HG03025 (cell line): Measurements from ENCODE around the gene LGR6.
"Not testable (repeated sequence)": the region's sequence is repeated elsewhere in the genome, so short reads cannot be mapped to it uniquely, and the experiment has no call there.

Experiments used
- ATAC-seq: cut with Tn5 transposase; IDR thresholded peaks from one replicate; pipeline ENCODE4 v1.9.1; 2021; ENCODE audit warnings: mild to moderate bottlenecking, moderate library complexity; ENCODE audit not compliant: unreplicated experiment, low FRiP score

The LGR6 gene

DNA sequence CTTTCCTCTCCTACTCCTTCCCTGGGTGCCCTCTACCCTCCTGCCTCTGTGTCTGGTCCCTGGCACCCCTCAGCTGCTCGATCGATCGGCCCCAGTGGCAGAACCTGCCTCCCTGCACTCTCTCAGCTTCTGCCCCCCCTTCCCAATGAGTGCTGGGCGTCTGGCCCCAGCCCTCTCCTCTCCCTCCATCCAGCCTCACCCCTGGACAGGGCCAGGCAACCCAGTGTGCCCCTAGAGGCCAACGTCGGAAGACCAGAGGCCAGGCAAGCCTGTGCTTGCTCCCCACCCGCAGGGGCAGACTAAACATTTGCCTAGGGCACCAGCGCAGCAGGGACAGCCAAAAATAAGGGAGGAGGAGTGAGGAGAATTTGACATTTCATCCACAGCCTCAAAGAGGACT is 43.5 kb downstream of the LGR6 start:
- no peak for ATAC-seq

- ATAC-seq, result no peak
Measured at GRCh38 chr1:202238914-202239313, 45.3 kb downstream of the LGR6 start.

- ATAC-seq, result not testable (repeated sequence)
Measured at GRCh38 chr1:202240226-202240625, 46.6 kb downstream of the LGR6 start.

- ATAC-seq, result no peak
Measured at GRCh38 chr1:202240956-202241355, 47.4 kb downstream of the LGR6 start.

- no peak for ATAC-seq
Measured at GRCh38 chr1:202241376-202242079, 47.9 kb downstream of the LGR6 start.

DNA sequence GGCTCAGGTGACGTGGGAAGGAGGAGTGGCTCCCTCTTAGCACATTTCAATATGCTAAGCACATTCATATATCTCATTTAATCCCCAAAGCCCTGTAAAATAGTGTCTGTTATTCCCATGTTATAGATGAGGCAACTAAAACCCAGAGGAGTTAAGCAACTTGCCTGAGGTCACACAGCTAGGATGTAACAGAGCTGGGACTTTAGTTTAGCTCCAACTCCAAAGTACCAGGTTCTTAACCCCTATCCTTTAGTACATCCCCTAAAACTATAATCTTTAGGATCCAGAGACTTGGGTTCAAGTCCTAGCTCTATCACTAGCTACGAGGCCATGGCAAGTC is 48.5 kb downstream of the LGR6 start:
- no peak for ATAC-seq

GRCh38 chr1:202243006-202243405 is 49.4 kb downstream of the LGR6 start:
- ATAC-seq, result no peak

- no peak for ATAC-seq
Measured at GRCh38 chr1:202244841-202245261, 51.3 kb downstream of the LGR6 start.

GRCh38 chr1:202245391-202245790 is 51.8 kb downstream of the LGR6 start:
- no peak for ATAC-seq

- no peak for ATAC-seq
Measured at GRCh38 chr1:202247104-202247503, 53.5 kb downstream of the LGR6 start.

GRCh38 chr1:202247837-202248795 is 54.5 kb downstream of the LGR6 start:
- ATAC-seq, result no peak

GRCh38 chr1:202248861-202249260 is 55.3 kb downstream of the LGR6 start:
- ATAC-seq, result no peak

DNA sequence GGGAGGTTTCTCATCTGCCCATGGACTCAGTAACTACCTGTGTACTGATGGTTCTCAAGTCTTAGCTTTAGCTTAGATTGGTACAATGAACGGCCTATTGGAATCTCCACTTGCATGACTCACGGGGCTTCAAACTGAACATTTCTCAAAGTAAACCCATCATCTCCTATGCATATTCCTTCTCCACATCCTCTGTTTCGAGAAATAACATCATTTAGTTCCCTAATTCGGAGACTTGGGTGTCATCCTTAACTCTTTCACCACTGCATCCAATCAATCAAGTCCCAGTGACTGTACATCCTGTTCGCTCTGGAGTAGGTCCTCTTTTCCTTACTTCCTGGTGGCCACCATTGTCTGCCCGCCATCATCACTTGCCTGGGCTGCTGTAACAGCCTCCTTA is 55.8 kb downstream of the LGR6 start:
- no peak for ATAC-seq

- no peak for ATAC-seq
Measured at GRCh38 chr1:202249846-202250245, 56.2 kb downstream of the LGR6 start.

GRCh38 chr1:202250982-202251381 is 57.4 kb downstream of the LGR6 start:
- ATAC-seq, result no peak

- no peak for ATAC-seq
Measured at GRCh38 chr1:202251424-202252256, 58.0 kb downstream of the LGR6 start.

DNA sequence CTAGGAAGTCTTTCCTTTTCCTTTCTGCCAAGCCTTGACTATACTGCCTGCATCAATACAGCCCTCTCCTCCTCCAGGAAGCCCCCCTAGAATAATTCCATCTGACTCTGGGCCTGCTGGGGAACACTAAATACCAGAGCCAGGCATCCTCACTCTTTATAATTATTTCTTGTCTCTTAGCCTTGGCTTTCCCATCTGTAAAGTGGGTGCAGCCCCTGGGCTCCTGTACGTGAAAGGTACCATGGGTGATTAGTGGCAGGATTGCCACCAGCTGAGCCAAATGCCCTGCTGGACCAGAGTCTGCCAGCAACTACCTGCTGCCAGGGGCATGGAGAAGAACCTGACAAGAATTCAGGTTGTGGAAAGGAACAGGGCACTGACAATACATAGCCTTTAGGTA is 58.7 kb downstream of the LGR6 start:
- no peak for ATAC-seq

DNA sequence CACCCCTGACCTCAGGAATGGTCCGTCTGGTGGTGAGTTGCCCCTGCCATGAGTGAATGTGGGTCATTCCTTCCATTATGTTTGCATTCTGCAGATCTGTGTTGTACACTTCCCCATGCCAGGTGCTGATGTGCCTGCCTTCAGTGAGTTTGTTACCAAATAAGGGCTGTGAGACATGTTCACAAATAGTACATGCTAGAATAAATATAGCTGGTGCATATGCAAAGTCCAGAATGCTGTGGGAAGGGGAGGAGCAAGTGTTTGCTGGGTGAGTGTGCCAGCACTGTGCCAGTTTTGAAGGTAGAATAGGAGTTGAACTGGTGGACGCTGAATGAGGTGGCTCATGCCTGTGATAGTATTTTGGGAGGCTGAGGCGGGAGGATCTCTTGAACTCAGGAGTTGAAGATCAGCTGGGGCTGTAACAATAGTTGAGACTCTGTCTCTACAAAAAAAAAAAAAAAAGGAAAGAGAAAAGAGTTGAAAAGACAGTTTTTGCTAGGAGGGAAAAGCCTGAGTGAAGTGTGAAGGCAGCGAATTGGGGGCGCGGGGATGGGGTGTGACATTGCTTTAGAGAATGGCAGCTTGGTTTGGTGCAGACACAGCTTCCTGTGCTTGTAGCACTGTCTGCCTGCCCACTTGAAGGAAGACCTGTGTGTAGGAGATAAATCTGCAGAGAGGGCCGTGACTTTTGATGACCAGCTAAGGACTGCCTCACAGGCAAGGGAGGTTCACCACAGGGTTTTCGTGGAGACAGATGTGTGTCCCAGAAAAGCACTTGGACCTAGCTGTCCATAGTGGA is 61.1 kb downstream of the LGR6 start:
- ATAC-seq, result no peak

DNA sequence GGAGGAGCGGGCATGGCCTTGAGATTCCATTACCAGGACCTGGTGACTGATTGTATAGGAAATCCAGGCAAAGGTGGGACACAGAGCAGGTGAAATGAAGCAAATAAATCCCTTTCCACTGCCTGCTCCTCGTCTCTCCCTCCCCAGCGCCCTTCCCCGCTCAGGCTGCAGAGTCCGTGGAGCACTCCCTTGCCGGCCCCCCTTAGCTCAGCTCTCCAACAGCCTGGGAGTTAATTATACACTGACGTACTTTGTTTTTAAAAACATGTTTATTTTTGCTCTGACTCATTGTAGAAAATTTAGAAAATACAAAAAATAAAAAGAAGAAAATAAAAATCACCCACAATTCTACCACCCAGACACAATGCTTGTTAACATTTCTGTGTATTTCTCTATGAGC is 61.7 kb downstream of the LGR6 start:
- no peak for ATAC-seq

GRCh38 chr1:202259705-202260104 is 66.1 kb downstream of the LGR6 start:
- no peak for ATAC-seq
